ENCODE results near the gene KCNIP1. TPM values are rescaled to one million over a fixed set of nuclear protein-coding genes. Genes with fewer than 3 reads are reported as not detected.

Gene KCNIP1
- total RNA-seq, 1 experiment from 2014 or later = not detected

DNA sequence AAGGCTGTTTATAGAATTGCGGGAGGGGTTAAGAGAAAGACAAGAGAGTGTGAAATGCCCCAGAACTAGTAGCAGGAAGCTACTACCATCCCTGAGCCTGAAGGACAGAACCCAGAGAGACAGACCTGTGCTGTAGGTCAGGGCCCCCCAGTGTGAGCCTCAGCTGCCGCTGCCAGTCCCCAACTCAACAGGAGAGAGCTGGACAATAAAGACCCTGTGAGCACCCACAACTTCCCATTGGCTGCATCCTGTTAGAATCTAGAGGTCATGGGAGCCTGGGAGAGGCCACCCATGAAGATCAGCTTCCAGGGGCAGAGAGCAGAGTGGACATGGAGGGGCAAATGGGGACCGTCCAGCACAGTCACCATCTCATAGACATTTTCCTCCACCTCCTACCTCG is 152.5 kb downstream of the KCNIP1 start:
- ChIA-PET CTCF (no interaction called here), POLR2A (no interaction called here)
- BruUV-seq (replicated peaks) = no TSS peak
- intact Hi-C loops (cut with micrococcal nuclease; ENCODE audit: unreplicated experiment) = no loop called here
- Histone ChIP-seq H3K27me3 (ENCODE audit: control insufficient read depth, insufficient read depth, low read length) (peaks cover 3% of the 10 kb centered on the region), H3K36me3 (ENCODE audit: control insufficient read depth, insufficient read depth, low read length) (no peaks in the 10 kb centered on the region), H3K4me3 (ENCODE audit: low read depth in 2 of 2, low read length in 2 of 2) (no peak overlapping the region), H3K4me1 (ENCODE audit: control insufficient read depth, insufficient read depth, low read length) (no peaks in the 10 kb centered on the region), H3K9me3 (ENCODE audit: control insufficient read depth, insufficient read depth, low read depth, low read length) (no peaks in the 10 kb centered on the region), H3K27ac (ENCODE audit: low read length) (no peak overlapping the region)
- DNase-seq (ENCODE audit: low read depth, low spot score) (no peak), ATAC-seq (no peak)
- TF ChIP-seq TCF7L2 (IDR thresholded peaks at IDR 0.05; ENCODE audit: low read depth, low read length) = no peak
- TF ChIP-seq, protein P1, sequence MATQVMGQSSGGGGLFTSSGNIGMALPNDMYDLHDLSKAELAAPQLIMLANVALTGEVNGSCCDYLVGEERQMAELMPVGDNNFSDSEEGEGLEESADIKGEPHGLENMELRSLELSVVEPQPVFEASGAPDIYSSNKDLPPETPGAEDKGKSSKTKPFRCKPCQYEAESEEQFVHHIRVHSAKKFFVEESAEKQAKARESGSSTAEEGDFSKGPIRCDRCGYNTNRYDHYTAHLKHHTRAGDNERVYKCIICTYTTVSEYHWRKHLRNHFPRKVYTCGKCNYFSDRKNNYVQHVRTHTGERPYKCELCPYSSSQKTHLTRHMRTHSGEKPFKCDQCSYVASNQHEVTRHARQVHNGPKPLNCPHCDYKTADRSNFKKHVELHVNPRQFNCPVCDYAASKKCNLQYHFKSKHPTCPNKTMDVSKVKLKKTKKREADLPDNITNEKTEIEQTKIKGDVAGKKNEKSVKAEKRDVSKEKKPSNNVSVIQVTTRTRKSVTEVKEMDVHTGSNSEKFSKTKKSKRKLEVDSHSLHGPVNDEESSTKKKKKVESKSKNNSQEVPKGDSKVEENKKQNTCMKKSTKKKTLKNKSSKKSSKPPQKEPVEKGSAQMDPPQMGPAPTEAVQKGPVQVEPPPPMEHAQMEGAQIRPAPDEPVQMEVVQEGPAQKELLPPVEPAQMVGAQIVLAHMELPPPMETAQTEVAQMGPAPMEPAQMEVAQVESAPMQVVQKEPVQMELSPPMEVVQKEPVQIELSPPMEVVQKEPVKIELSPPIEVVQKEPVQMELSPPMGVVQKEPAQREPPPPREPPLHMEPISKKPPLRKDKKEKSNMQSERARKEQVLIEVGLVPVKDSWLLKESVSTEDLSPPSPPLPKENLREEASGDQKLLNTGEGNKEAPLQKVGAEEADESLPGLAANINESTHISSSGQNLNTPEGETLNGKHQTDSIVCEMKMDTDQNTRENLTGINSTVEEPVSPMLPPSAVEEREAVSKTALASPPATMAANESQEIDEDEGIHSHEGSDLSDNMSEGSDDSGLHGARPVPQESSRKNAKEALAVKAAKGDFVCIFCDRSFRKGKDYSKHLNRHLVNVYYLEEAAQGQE (IDR thresholded peaks at IDR 0.05; ENCODE audit: insufficient read depth in 1 of 2, low read depth in 2 of 2, low read length in 1 of 2) = no peak
- TF ChIP-seq, protein P2, sequence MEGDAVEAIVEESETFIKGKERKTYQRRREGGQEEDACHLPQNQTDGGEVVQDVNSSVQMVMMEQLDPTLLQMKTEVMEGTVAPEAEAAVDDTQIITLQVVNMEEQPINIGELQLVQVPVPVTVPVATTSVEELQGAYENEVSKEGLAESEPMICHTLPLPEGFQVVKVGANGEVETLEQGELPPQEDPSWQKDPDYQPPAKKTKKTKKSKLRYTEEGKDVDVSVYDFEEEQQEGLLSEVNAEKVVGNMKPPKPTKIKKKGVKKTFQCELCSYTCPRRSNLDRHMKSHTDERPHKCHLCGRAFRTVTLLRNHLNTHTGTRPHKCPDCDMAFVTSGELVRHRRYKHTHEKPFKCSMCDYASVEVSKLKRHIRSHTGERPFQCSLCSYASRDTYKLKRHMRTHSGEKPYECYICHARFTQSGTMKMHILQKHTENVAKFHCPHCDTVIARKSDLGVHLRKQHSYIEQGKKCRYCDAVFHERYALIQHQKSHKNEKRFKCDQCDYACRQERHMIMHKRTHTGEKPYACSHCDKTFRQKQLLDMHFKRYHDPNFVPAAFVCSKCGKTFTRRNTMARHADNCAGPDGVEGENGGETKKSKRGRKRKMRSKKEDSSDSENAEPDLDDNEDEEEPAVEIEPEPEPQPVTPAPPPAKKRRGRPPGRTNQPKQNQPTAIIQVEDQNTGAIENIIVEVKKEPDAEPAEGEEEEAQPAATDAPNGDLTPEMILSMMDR (IDR thresholded peaks at IDR 0.05) = no peak
- no peak for TF ChIP-seq SIN3A (IDR thresholded peaks at IDR 0.05; ENCODE audit: borderline replicate concordance, insufficient read depth, low read depth, low read length)
- no peak for TF ChIP-seq POLR2AphosphoS5 (IDR thresholded peaks at IDR 0.05; ENCODE audit: low read depth, low read length)
- in situ Hi-C loops (cut with HindIII; ENCODE audit: low pct_unique_long_range_greater_than_20kb, low sequenced_read_pairs) = no loop called here

DNA sequence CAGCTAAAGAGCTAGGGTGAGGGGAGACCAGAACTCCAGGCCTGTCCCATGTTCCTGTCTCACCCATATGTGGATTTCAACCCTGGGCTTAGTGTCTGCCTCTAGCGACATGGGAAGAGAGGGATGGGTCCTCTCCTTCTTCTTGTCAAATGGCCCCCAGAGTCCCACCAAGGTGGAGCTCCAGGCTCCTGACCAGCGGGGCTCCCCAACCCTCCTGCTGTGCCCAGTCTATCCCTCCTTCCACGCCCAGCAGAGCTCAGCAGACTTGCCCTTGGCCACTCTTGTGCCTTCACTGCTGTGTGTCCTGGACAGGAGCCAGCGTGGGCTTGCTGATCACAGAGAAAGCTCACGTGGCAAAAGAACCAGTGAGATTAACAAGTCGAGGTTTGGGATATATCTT is 156.7 kb downstream of the KCNIP1 start:
- no peak overlapping the region for H3K4me3 ChIP-seq (ENCODE audit: low read depth in 2 of 2, low read length in 2 of 2)
- in situ Hi-C loops (cut with HindIII; ENCODE audit: low pct_unique_long_range_greater_than_20kb, low sequenced_read_pairs) (no loop called here), intact Hi-C loops (cut with micrococcal nuclease; ENCODE audit: unreplicated experiment) (no loop called here)
- TF ChIP-seq TCF7L2 (IDR thresholded peaks at IDR 0.05; ENCODE audit: low read depth, low read length) (no peak), POLR2AphosphoS5 (IDR thresholded peaks at IDR 0.05; ENCODE audit: low read depth, low read length) (no peak), SIN3A (IDR thresholded peaks at IDR 0.05; ENCODE audit: borderline replicate concordance, insufficient read depth, low read depth, low read length) (no peak)
- TF ChIP-seq, protein P1 (IDR thresholded peaks at IDR 0.05; ENCODE audit: insufficient read depth in 1 of 2, low read depth in 2 of 2, low read length in 1 of 2) = no peak
- TF ChIP-seq, protein P2 (IDR thresholded peaks at IDR 0.05) = no peak
- no peaks in the 10 kb centered on the region for H3K9me3 ChIP-seq (ENCODE audit: control insufficient read depth, insufficient read depth, low read depth, low read length)
- BruUV-seq (replicated peaks) = no TSS peak
- no peak for DNase-seq (ENCODE audit: low read depth, low spot score)
- POLR2A ChIA-PET = no interaction called here
- no peaks in the 10 kb centered on the region for H3K36me3 ChIP-seq (ENCODE audit: control insufficient read depth, insufficient read depth, low read length)
- ATAC-seq = no peak
- CTCF ChIA-PET = interaction anchor here (0.7 kb wide), 1 partner anchor 8 kb away, joined by 6 read pairs; no protein-coding TSS in a partner anchor
- H3K4me1 ChIP-seq (ENCODE audit: control insufficient read depth, insufficient read depth, low read length) = no peaks in the 10 kb centered on the region
- H3K27ac ChIP-seq (ENCODE audit: low read length) = no peak overlapping the region
- peaks cover 12% of the 10 kb centered on the region for H3K27me3 ChIP-seq (ENCODE audit: control insufficient read depth, insufficient read depth, low read length)

Measured in Panc1 (cell line).